ENCODE data around the gene UNC93A. TPM values are rescaled to one million over a fixed set of nuclear protein-coding genes. Genes with fewer than 3 reads are reported as not detected.

UNC93A gene
- total RNA-seq, 2 experiments from 2014 or later: not detected

DNA sequence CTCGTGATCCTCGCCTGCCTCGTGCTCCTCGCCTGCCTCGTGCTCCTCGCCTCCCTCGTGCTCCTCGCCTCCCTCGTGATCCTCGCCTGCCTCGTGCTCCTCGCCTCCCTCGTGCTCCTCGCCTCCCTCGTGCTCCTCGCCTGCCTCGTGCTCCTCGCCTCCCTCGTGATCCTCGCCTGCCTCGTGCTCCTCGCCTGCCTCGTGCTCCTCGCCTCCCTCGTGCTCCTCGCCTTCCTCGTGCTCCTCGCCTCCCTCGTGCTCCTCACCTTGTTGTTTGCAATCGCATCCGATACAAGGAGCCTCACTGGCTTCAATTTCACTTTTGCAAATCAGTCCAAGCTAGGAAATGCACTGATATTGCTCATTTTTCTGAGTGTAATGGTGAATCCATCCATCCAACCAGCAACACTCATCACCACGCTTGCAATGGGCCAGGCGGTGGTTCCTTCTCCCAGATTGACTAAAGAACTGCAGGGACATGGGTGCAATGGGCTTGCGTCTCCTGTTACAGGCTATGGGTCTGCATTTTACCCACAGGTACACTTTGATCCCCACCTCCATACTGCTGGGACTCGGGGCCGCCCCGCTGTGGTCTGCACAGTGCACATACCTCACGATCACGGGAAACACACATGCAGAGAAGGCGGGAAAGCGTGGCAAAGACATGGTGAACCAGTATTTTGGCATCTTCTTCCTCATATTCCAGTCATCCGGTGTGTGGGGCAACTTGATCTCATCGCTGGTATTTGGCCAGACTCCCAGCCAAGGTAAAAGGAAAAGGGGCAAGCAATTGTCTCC, 4.6 kb downstream of the UNC93A start:
- Mint-ChIP-seq H3K27ac (no peak overlapping the region), H3K36me3 (no peaks in the 10 kb centered on the region), H3K9me3 (no peaks in the 10 kb centered on the region), H3K27me3 (peaks cover 6% of the 10 kb centered on the region), H3K4me1 (no peaks in the 10 kb centered on the region), H3K4me3 (no peak overlapping the region)
- DNase-seq: no peak

DNA sequence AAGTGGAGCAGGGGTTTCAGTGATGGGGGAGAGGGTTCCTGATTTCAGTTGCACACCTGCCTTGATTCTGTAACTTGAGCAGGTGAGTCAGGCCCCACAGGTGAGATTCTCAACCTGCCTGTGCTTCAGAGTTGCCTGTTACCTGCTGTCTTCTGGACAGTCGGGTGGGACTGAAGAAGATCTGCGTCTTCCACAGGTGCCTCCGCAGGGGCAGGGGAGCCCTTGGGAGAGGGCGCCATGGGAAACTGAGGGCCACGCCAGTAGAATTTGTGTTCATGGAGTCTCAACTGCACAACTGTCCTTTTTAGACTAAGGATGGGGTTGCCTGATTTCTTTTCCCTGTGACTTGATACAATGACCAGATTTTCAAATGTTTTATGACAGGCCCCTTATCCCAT, 5.2 kb downstream of the UNC93A start:
- peaks cover 6% of the 10 kb centered on the region for H3K27me3 Mint-ChIP-seq
- H3K27ac Mint-ChIP-seq: no peak overlapping the region
- DNase-seq: no peak
- no peaks in the 10 kb centered on the region for H3K36me3 Mint-ChIP-seq
- H3K4me1 Mint-ChIP-seq: no peaks in the 10 kb centered on the region
- no peaks in the 10 kb centered on the region for H3K9me3 Mint-ChIP-seq
- H3K4me3 Mint-ChIP-seq: no peak overlapping the region

DNA sequence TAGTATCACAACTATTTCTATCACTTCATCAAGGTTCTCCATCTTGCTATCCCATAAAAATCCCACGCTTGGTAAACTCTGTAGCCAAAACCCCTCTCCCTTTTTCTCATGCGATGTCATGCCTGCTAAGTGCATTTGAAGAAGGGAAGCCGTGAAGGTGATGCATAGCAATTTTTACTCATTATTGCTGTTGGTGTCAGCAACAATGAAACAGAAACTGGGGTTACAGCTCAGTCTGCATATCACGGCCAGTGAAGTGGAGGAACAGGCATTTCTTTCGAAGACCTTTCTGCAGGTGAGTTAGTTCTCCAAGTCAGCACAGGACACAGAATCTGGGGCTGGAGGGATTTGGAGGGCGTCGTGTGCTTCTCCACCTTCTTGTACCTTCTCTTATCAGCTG, 5.8 kb downstream of the UNC93A start:
- Mint-ChIP-seq H3K4me3 (no peak overlapping the region), H3K36me3 (no peaks in the 10 kb centered on the region), H3K27ac (no peak overlapping the region), H3K9me3 (no peaks in the 10 kb centered on the region), H3K4me1 (no peaks in the 10 kb centered on the region), H3K27me3 (peaks cover 6% of the 10 kb centered on the region)
- no peak for DNase-seq

DNA sequence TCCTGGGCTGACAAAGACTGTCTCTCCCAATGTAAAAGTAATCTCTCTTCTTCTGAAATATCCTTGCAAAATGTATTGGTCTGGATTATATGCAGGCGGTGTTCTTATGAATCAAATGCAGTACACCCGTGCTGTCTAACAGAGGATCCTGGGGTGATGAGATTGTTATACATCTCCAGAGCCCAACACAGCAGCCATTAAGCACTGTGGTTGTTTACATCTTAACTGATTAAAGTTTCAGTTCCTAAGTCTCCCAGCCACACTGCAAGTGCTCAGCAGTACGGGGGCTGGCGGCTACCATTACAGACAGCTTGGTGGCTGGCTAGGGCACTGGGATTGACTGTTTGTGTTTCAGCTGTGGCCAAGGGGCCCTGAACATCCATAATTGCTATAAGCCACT, 7.0 kb downstream of the UNC93A start:
- Mint-ChIP-seq H3K4me3 (no peak overlapping the region), H3K9me3 (no peaks in the 10 kb centered on the region), H3K36me3 (no peaks in the 10 kb centered on the region), H3K4me1 (no peaks in the 10 kb centered on the region), H3K27me3 (peaks cover 6% of the 10 kb centered on the region), H3K27ac (no peak overlapping the region)
- DNase-seq: no peak

DNA sequence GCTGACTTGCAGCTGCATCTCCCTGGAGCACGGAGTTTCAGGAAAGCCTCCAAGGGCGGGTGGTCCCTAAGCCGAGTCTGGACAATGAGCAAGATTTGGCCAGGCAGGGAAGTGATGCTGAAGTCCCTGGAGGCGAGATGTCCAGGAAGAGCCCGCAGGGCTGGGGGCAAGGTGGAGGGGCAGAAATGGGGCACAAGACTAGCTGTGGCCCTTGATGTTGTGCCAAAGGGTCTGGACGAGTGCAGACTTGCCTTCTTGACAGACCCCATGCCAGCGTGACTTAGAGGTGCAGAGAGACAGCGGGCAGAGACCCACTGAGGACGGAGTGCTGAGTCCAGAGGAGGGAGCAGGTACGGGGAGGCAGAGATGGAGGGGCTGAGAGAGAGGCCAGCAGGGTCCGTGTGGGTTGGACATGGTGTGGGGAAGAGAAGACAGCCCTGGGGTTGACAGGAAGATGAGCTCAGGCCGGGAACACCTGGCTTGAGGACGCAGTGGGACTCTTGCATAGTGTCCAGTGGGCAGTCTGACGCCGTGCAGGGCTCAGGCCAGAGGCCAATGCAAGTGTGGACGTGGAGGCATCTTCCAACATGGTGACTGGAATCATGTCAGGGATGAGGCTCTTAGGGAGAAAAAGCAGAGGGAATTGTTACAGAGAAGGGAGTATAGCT, 8.7 kb downstream of the UNC93A start:
- no peak overlapping the region for H3K4me3 Mint-ChIP-seq
- no peak for DNase-seq
- H3K36me3 Mint-ChIP-seq: no peaks in the 10 kb centered on the region
- H3K27me3 Mint-ChIP-seq: peaks cover 6% of the 10 kb centered on the region
- H3K4me1 Mint-ChIP-seq: no peaks in the 10 kb centered on the region
- H3K27ac Mint-ChIP-seq: no peak overlapping the region
- H3K9me3 Mint-ChIP-seq: no peaks in the 10 kb centered on the region

DNA sequence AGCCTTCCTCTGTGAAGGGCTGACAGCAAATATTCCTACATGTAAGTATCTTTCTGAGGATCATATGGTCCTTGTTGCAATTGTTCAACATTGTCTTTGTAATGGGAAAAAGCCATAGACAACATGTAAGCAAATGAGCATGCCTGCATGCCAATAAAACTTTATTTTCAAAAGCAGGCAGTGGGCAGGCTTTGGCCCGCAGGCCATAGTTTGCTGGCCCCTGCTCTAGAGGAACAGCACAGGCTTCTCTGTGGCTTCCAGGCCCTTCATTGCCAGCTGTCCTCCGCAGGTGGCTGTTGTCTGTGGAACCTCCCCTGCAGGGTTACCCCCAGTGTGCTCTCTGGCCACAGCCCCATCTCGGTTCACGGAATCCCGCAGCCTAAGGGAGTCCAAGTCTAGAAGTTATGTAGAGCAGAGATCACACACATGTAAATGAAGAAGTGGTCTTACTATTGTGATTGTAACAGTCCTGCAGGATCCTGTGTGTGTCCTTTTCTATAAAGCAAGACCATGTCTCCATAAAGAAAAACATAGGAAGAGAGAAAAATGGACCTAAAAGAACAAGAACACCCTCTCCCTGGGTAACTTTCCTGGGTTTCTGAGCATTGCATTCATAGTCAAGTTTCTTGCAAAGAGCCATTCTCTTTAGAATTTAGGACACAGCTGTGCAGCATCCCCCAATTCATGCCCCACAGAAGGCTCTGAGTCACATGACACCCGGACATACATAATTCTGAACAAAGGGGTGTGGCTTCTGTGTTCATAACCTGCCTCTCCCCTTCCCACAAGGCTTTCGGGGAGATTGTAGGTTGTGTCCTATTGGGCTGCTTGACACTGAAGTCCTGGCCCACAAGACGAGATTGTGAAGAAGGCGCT, 10.0 kb downstream of the UNC93A start:
- H3K27me3 Mint-ChIP-seq: peaks cover 4% of the 10 kb centered on the region
- H3K4me1 Mint-ChIP-seq: no peaks in the 10 kb centered on the region
- H3K4me3 Mint-ChIP-seq: no peak overlapping the region
- DNase-seq: no peak
- H3K36me3 Mint-ChIP-seq: no peaks in the 10 kb centered on the region
- H3K9me3 Mint-ChIP-seq: no peaks in the 10 kb centered on the region
- no peak overlapping the region for H3K27ac Mint-ChIP-seq

DNA sequence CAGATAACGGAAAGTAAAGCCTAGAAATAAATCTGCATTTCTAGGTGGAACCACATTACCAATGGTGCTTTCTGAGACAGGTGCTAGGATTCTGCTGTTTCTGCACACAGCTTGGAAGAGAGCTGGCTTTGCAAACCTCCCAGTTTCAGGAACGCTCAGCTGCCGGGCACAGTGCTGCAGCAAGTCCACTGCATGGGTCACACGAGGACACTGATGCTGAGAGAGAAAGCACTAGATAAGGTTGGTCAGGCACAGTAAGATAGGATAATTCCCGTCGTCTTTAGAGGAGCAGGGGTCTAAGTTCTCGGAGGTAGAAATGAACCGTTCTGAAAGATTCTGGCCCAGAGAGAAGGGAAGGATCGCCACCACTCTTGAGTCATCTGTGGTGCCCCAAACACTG, 11.0 kb downstream of the UNC93A start:
- H3K4me1 Mint-ChIP-seq: no peaks in the 10 kb centered on the region
- DNase-seq: no peak
- no peak overlapping the region for H3K4me3 Mint-ChIP-seq

DNA sequence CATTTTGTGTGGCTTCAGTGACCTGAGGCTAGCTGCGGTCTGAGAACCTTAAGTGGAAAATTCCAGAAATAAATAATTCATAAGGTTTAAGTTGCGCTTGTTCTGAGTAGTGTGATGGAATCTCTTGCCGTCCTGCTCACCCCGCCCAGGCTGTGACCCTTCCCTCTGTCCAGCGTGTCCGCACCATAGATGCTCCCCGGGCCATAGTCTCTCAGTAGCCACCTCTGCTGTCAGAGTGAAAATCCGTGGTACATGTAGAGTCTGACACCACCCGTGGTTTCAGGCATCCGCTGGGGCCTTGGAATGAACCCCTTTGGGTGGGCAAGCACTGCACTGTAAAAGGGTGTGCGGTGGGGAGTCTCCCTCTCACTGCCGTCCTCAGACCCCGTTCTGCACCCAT, 11.7 kb downstream of the UNC93A start:
- Mint-ChIP-seq H3K4me1 (no peaks in the 10 kb centered on the region), H3K27ac (no peak overlapping the region), H3K4me3 (no peak overlapping the region), H3K9me3 (no peaks in the 10 kb centered on the region), H3K27me3 (no peaks in the 10 kb centered on the region), H3K36me3 (no peaks in the 10 kb centered on the region)
- no peak for DNase-seq

More for the DNA sequence above, 11.0 kb downstream of the UNC93A start:
- H3K36me3 Mint-ChIP-seq: no peaks in the 10 kb centered on the region
- no peaks in the 10 kb centered on the region for H3K9me3 Mint-ChIP-seq
- H3K27me3 Mint-ChIP-seq: no peaks in the 10 kb centered on the region
- no peak overlapping the region for H3K27ac Mint-ChIP-seq

DNA sequence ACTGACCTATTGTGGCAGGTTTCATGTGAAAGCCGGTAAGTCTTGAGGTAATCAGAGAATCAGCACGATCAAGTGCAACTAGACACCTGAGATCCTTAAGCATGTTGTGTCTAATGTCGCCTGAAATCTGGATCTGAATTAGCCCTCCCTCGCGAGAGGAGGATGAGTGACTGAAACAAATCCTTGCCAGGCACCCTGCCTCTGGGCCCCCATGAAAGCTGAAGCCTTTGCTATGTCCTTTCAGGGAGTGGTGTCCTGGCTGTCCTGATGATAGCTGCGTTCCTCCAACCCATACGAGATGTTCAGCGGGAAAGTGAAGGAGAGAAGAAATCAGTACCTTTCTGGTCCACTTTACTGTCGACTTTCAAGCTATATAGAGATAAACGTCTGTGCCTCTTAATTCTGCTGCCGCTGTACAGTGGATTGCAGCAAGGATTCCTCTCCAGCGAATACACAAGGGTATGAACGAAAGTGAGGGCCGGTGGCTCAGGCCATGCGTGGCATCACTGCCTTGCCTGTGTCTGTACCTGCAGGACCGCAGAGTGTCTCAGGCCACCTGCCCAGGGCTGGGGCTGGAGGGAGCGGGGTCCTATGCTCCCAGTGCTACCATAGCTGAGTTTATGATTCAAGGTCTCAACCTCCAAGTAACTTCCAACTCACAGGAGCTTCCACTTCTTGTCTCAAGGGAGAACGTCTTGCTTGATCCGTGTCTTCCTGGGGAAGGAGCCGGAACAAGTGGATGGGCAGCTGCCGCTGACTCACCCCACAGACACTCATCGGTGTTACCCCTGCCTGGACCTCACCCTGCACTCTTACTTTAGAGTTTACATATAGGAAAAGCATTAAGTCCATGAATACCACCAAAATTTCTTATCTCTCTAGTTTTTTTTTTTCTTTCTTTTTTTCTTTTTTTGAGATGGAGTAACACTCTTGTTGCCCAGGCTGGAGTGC, 12.8 kb downstream of the UNC93A start:
- no peaks in the 10 kb centered on the region for H3K9me3 Mint-ChIP-seq
- H3K4me3 Mint-ChIP-seq: no peak overlapping the region
- H3K27me3 Mint-ChIP-seq: no peaks in the 10 kb centered on the region

DNA sequence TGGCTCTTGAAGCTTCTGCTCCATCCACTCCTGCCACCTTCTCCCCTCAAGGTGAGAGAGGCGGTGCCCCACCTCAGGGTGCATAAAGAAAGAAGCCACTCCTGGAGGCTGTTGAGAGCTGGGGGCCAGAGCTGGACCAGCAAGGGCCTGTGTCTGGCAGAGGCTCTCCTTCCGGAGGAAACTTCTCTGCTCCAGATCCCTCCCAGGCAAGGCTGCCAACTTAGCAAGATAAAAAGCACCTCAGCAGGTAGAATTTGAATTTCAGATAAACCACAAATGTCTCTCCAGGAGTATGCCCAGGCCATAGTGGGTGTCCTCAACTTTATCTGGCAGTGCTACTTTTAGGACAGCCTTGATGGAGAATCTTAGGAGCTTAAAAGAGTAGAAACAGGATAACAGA, 13.8 kb downstream of the UNC93A start:
- Mint-ChIP-seq H3K27ac (no peak overlapping the region), H3K36me3 (no peaks in the 10 kb centered on the region), H3K9me3 (no peaks in the 10 kb centered on the region), H3K27me3 (no peaks in the 10 kb centered on the region), H3K4me1 (no peaks in the 10 kb centered on the region), H3K4me3 (no peak overlapping the region)
- DNase-seq: no peak

More for the DNA sequence above, 12.8 kb downstream of the UNC93A start:
- Mint-ChIP-seq H3K27ac (no peak overlapping the region), H3K36me3 (no peaks in the 10 kb centered on the region), H3K4me1 (no peaks in the 10 kb centered on the region)
- no peak for DNase-seq

DNA sequence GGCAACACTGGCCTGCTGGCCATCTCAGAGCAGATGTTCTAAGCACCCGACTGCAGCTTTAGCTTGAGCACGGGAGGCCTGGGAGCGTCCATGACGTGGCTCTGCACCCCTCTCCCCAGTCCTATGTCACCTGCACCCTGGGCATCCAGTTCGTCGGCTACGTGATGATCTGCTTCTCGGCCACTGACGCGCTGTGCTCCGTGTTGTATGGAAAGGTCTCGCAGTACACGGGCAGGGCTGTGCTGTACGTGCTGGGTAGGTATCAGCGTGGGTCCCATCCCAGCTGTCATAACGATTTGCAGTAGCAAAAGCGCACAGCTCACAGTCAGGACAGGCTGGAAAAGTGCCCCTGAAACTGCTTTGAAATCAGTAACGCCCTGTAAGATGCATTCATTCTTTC, 14.7 kb downstream of the UNC93A start:
- no peaks in the 10 kb centered on the region for H3K27me3 Mint-ChIP-seq
- no peak for DNase-seq
- H3K36me3 Mint-ChIP-seq: no peaks in the 10 kb centered on the region
- no peak overlapping the region for H3K4me3 Mint-ChIP-seq
- H3K4me1 Mint-ChIP-seq: no peaks in the 10 kb centered on the region
- no peaks in the 10 kb centered on the region for H3K9me3 Mint-ChIP-seq
- H3K27ac Mint-ChIP-seq: no peak overlapping the region

DNA sequence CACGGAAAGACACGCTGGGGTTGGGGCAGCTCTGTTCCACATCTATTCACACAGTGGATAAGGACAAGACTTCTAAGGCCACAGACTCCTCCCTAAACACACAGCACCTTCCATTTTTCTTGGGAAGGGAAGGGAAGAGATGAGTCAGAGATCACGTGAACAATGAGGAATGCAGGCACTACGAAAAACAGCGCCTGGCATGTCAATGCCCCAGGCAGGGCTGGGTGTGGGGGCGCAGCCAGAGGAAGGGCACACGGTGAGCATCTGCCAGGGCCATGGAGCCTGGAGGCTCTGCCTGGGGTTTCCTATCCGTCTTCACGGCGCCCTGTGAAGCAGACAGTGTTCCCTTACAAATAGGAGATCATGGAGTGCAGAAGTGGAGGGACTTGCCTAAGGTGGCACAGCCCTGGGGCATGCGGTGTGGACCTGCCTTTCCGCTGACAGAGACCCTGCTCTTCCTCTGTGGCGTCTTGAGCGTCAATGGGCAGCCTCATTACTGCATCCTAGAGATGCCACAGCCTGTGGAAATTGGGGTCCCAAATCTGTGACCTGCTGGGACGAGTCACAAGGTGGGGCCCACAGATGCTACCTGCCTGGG, 15.4 kb downstream of the UNC93A start:
- Mint-ChIP-seq H3K4me1 (no peaks in the 10 kb centered on the region), H3K4me3 (no peak overlapping the region), H3K36me3 (no peaks in the 10 kb centered on the region), H3K9me3 (no peaks in the 10 kb centered on the region), H3K27me3 (no peaks in the 10 kb centered on the region), H3K27ac (no peak overlapping the region)
- no peak for DNase-seq

DNA sequence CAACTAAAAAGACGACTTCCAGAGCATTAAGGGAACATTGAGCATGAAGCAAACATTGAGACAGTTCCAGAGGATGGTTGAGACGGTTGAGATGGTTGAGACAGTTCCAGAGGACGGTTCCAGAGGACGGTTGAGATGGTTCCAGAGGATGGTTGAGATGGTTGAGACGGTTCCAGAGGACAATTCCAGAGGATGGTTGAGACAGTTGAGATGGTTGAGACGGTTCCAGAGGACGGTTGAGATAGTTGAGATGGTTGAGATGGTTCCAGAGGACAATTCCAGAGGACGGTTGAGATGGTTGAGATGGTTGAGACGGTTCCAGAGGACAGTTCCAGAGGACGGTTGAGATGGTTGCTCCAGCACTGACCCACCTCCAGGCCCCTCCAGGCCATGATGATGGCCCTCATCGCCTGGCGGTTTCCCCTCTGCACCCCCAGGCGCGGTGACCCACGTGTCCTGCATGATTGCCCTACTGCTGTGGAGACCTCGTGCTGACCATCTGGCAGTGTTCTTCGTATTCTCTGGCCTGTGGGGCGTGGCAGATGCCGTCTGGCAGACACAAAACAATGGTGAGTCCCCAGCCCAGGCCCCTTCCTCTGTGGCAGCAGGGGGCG, 16.3 kb downstream of the UNC93A start:
- Mint-ChIP-seq H3K27me3 (no peaks in the 10 kb centered on the region), H3K27ac (no peak overlapping the region)

DNA sequence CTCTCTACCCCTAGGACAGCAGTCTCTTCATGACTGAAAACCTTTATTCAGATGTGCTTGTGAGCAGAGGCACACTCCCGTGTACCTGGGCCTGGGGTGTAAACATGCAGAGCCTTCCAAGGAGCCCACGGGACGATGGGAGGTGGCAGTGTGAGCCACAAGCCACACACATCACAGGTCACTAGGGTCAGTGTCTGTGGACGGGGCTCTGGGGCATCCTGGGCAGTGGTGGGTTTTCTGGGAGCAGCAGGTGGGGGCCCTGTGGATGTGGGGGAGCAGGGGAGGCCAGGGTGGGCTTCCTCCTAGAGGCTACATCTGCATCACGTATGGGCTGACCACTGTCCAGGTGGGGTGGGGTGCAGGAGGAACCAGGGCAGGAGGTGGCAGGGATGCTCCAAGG, 17.1 kb downstream of the UNC93A start:
- no peaks in the 10 kb centered on the region for H3K9me3 Mint-ChIP-seq
- no peak overlapping the region for H3K4me3 Mint-ChIP-seq
- no peak for DNase-seq
- no peak overlapping the region for H3K27ac Mint-ChIP-seq
- no peaks in the 10 kb centered on the region for H3K36me3 Mint-ChIP-seq
- H3K4me1 Mint-ChIP-seq: no peaks in the 10 kb centered on the region
- H3K27me3 Mint-ChIP-seq: no peaks in the 10 kb centered on the region

More for the DNA sequence above, 16.3 kb downstream of the UNC93A start:
- H3K36me3 Mint-ChIP-seq: no peaks in the 10 kb centered on the region
- DNase-seq: no peak
- H3K9me3 Mint-ChIP-seq: no peaks in the 10 kb centered on the region
- no peak overlapping the region for H3K4me3 Mint-ChIP-seq
- no peaks in the 10 kb centered on the region for H3K4me1 Mint-ChIP-seq
